Activated CD8-positive, alpha-beta memory T cell treated with anti-CD3 and anti-CD28 coated beads for 48 hours (primary cell): ENCODE measurements around the gene NT5C3A.
A peak's percentile ranks its signal among the peaks of the same experiment; 100 is the strongest.

Experiments
- DNase-seq, 3 experiments: peaks; one replicate each; pipeline ENCODE4 v3.0.0-alpha.2; 2020; ENCODE audit warnings: low read depth in 2 of 3, low spot score in 2 of 3

Gene NT5C3A

GRCh38 chr7:33075818-33076518 is 13.4 kb upstream of the NT5C3A start:
- DNase-seq, result no peak

GRCh38 chr7:33073243-33073642 is 10.7 kb upstream of the NT5C3A start:
- no peak for DNase-seq

GRCh38 chr7:33072471-33072870 is 9.9 kb upstream of the NT5C3A start:
- DNase-seq, result no peak

- no peak for DNase-seq
Observed at GRCh38 chr7:33070831-33071230, 8.3 kb upstream of the NT5C3A start.

GRCh38 chr7:33070277-33070676 is 7.7 kb upstream of the NT5C3A start:
- DNase-seq, result no peak

GRCh38 chr7:33067921-33068320 is 5.3 kb upstream of the NT5C3A start:
- no peak for DNase-seq

GRCh38 chr7:33066771-33067170 is 4.2 kb upstream of the NT5C3A start:
- DNase-seq, result no peak

- no peak for DNase-seq
Observed at GRCh38 chr7:33065981-33066380, 3.4 kb upstream of the NT5C3A start.

GRCh38 chr7:33062782-33063443 is 337 bp upstream of the NT5C3A start:
- peak; percentile 78 to 86 (median 81) for DNase-seq

- DNase-seq, result no peak
Observed at GRCh38 chr7:33061282-33061937, 1.2 kb downstream of the NT5C3A start.

- DNase-seq, result no peak
Observed at GRCh38 chr7:33059635-33060034, 2.9 kb downstream of the NT5C3A start.

- no peak for DNase-seq
Observed at GRCh38 chr7:33055158-33055557, 7.4 kb downstream of the NT5C3A start.

GRCh38 chr7:33054261-33054964 is 8.2 kb downstream of the NT5C3A start:
- no peak for DNase-seq

GRCh38 chr7:33053721-33054120 is 8.9 kb downstream of the NT5C3A start:
- no peak for DNase-seq

GRCh38 chr7:33050535-33051318 is 11.8 kb downstream of the NT5C3A start:
- DNase-seq, result no peak

- no peak for DNase-seq
Observed at GRCh38 chr7:33048704-33049103, 13.9 kb downstream of the NT5C3A start.

GRCh38 chr7:33048257-33048656 is 14.3 kb downstream of the NT5C3A start:
- DNase-seq, result no peak

- DNase-seq, result no peak
Observed at GRCh38 chr7:33044986-33045385, 17.6 kb downstream of the NT5C3A start.

GRCh38 chr7:33044401-33044718 is 18.2 kb downstream of the NT5C3A start:
- DNase-seq, result no peak

GRCh38 chr7:33043501-33044400 is 18.8 kb downstream of the NT5C3A start:
- DNase-seq, result no peak
